ENCODE results near the gene MSI2. TPM values are rescaled to one million over a fixed set of nuclear protein-coding genes. Genes with fewer than 3 reads are reported as not detected.

MSI2 gene
- total and polyA plus RNA-seq, 9 of the 15 experiments (the other 6 are each of a cell fraction or from before 2014, with no cell fraction given), result 4.6 to 61.8 (median 42.4) TPM

DNA sequence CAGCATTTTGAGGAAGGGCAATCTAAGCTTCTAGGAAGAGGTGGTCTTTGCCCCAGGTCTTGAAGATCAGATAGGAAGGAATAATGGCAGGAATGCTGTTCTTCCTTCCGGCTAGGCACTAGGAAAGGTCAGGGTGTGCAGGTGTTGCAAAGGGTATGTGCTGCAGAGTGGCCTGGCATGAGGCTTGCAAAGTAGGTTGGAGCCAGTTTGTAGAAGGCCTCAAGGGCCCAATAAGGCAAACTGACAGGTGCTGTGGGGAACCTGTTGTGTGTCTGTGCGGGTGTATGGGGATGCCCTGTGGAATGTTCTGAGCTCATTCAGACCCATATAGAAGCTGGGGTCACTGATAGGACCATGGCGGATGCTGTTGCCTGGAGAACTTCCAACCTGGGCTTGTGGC is 12.7 kb downstream of the MSI2 start:
- FAIRE-seq, result no peak
- Histone ChIP-seq H3K4me1 (replicated peaks in 1 of 2; ENCODE audit: control insufficient read depth in 2 of 2, insufficient read depth in 2 of 2, low read length in 2 of 2) (no peaks in the 10 kb centered on the region), H3K79me2 (ENCODE audit: control insufficient read depth, insufficient read depth, low read length) (peaks cover 40% of the 10 kb centered on the region), H3K9me3 (replicated peaks; ENCODE audit: control insufficient read depth, insufficient read depth, low read depth, low read length) (no peaks in the 10 kb centered on the region; the same call in 1 of the 2 replicates), H4K20me1 (replicated peaks; ENCODE audit: control insufficient read depth, insufficient read depth, low read length) (no peaks in the 10 kb centered on the region; the same call in 1 of the 2 replicates), H3K27ac (ENCODE audit: extremely low read depth, low read depth, low read length) (no peak overlapping the region), H3K36me3 (ENCODE audit: control insufficient read depth, insufficient read depth, low read length) (peaks cover 80% of the 10 kb centered on the region; the same call in 2 of the 3 replicates), H3K4me3 (no peak overlapping the region), H3K27me3 (ENCODE audit: control insufficient read depth in 2 of 2, insufficient read depth in 2 of 2, low read length in 2 of 2) (no peaks in the 10 kb centered on the region), H2AFZ (ENCODE audit: low read depth, low read length) (no peak overlapping the region), H3K9ac (ENCODE audit: insufficient read depth in 1 of 2, low read depth in 2 of 2, low read length in 2 of 2) (no peak overlapping the region), H3K9me1 (ENCODE audit: control insufficient read depth, insufficient read depth, low read length) (no peaks in the 10 kb centered on the region), H3K4me2 (ENCODE audit: insufficient read depth, low read length) (no peak overlapping the region)
- TF ChIP-seq, protein P1, sequence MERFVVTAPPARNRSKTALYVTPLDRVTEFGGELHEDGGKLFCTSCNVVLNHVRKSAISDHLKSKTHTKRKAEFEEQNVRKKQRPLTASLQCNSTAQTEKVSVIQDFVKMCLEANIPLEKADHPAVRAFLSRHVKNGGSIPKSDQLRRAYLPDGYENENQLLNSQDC (CRISPR knock-in tag; IDR thresholded peaks at IDR 0.05), result no peak
- no peak for TF ChIP-seq FOXA1 (IDR thresholded peaks at IDR 0.05; ENCODE audit: borderline replicate concordance)
- TF ChIP-seq, protein P2, sequence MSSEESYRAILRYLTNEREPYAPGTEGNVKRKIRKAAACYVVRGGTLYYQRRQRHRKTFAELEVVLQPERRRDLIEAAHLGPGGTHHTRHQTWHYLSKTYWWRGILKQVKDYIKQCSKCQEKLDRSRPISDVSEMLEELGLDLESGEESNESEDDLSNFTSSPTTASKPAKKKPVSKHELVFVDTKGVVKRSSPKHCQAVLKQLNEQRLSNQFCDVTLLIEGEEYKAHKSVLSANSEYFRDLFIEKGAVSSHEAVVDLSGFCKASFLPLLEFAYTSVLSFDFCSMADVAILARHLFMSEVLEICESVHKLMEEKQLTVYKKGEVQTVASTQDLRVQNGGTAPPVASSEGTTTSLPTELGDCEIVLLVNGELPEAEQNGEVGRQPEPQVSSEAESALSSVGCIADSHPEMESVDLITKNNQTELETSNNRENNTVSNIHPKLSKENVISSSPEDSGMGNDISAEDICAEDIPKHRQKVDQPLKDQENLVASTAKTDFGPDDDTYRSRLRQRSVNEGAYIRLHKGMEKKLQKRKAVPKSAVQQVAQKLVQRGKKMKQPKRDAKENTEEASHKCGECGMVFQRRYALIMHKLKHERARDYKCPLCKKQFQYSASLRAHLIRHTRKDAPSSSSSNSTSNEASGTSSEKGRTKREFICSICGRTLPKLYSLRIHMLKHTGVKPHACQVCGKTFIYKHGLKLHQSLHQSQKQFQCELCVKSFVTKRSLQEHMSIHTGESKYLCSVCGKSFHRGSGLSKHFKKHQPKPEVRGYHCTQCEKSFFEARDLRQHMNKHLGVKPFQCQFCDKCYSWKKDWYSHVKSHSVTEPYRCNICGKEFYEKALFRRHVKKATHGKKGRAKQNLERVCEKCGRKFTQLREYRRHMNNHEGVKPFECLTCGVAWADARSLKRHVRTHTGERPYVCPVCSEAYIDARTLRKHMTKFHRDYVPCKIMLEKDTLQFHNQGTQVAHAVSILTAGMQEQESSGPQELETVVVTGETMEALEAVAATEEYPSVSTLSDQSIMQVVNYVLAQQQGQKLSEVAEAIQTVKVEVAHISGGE (CRISPR knock-in tag; IDR thresholded peaks at IDR 0.05), result 0 out of 6 replicates have a peak, but pooled peaks of 1 of the 3 experiments have one; percentile 10
- 97% methylated on average over 3 of the region's 3 CpGs for WGBS (ENCODE audit: insufficient coverage, low coverage, missing lambda C conversion rate)
- ChIA-PET POLR2A (interaction anchor here (0.7 to 4.3 kb wide), 4 partner anchors 9 to 185 kb away, joined by 3 to 35 read pairs (median 6); no protein-coding TSS in a partner anchor), CTCF (ENCODE audit: low intra/inter-chr PET ratio) (no interaction called here)
- intact Hi-C loops (cut with micrococcal nuclease) (no loop called here), in situ Hi-C loops (cut with MboI) (no loop called here)
- ATAC-seq, result no peak
- BruUV-seq (replicated peaks), result no TSS peak
- DNase-seq (ENCODE audit: extremely low read depth in 1 of 4, low spot score in 3 of 4), result no peak

Measured in K562 (cell line).